ENCODE data around the gene COL17A1. TPM values are rescaled to one million over a fixed set of nuclear protein-coding genes. Genes with fewer than 3 reads are reported as not detected.

Gene COL17A1
- total and polyA plus RNA-seq, 2 donors (not counting 1 experiment from before 2014, with no cell fraction given), result under 0.01 to 0.12 TPM

- DNase-seq (ENCODE audit: low read depth in 2 of 2), result no peak
- Histone ChIP-seq H3K27ac (ENCODE audit: insufficient read depth, low read length) (no peak overlapping the region), H3K79me2 (ENCODE audit: control insufficient read depth, insufficient read depth, low read length) (no peaks in the 10 kb centered on the region), H3K36me3 (ENCODE audit: control insufficient read depth, insufficient read depth, low read length) (no peaks in the 10 kb centered on the region), H4K20me1 (ENCODE audit: control insufficient read depth, extremely low read depth, insufficient read depth, low read length) (no peaks in the 10 kb centered on the region), H3K9me3 (ENCODE audit: control insufficient read depth, insufficient read depth, low read depth, low read length) (no peaks in the 10 kb centered on the region), H3K4me1 (ENCODE audit: control insufficient read depth, extremely low read depth, insufficient read depth, low read length) (no peaks in the 10 kb centered on the region), H2AFZ (ENCODE audit: low read length) (no peak overlapping the region), H3K27me3 (ENCODE audit: control insufficient read depth, insufficient read depth, low read length) (peaks cover 3% of the 10 kb centered on the region), H3K4me2 (ENCODE audit: extremely low read depth, insufficient read depth, low read length) (no peak overlapping the region), H3K4me3 (replicated peaks in 1 of 4; ENCODE audit: control extremely low read depth in 1 of 4, insufficient read depth in 1 of 4, low read depth in 3 of 4, low read length in 4 of 4) (no peak overlapping the region), H3K9ac (ENCODE audit: insufficient read depth, low read length) (no peak overlapping the region)
- no peak for TF ChIP-seq EZH2 (IDR thresholded peaks at IDR 0.05; ENCODE audit: low read length, missing control alignments)
- TF ChIP-seq CTCF (conservative IDR thresholded peaks at IDR 0.05 in 1 of 2, IDR thresholded peaks at IDR 0.05 in 1 of 2; ENCODE audit: low read depth in 1 of 2, low read length in 2 of 2), result no peak
These were observed 19.9 kb downstream of the COL17A1 start for GRCh38 chr10:104065748-104066147.

GRCh38 chr10:104061196-104061595 is 24.5 kb downstream of the COL17A1 start:
- Histone ChIP-seq H3K79me2 (ENCODE audit: control insufficient read depth, insufficient read depth, low read length) (no peaks in the 10 kb centered on the region), H3K9me3 (ENCODE audit: control insufficient read depth, insufficient read depth, low read depth, low read length) (no peaks in the 10 kb centered on the region), H3K27me3 (ENCODE audit: control insufficient read depth, insufficient read depth, low read length) (no peaks in the 10 kb centered on the region), H3K9ac (ENCODE audit: insufficient read depth, low read length) (no peak overlapping the region), H4K20me1 (ENCODE audit: control insufficient read depth, extremely low read depth, insufficient read depth, low read length) (no peaks in the 10 kb centered on the region), H3K4me3 (replicated peaks in 1 of 4; ENCODE audit: control extremely low read depth in 1 of 4, insufficient read depth in 1 of 4, low read depth in 3 of 4, low read length in 4 of 4) (no peak overlapping the region), H3K4me1 (ENCODE audit: control insufficient read depth, extremely low read depth, insufficient read depth, low read length) (no peaks in the 10 kb centered on the region), H3K36me3 (ENCODE audit: control insufficient read depth, insufficient read depth, low read length) (no peaks in the 10 kb centered on the region), H3K4me2 (ENCODE audit: extremely low read depth, insufficient read depth, low read length) (no peak overlapping the region), H3K27ac (ENCODE audit: insufficient read depth, low read length) (no peak overlapping the region), H2AFZ (ENCODE audit: low read length) (no peak overlapping the region)
- TF ChIP-seq EZH2 (IDR thresholded peaks at IDR 0.05; ENCODE audit: low read length, missing control alignments) (no peak), CTCF (conservative IDR thresholded peaks at IDR 0.05 in 1 of 2, IDR thresholded peaks at IDR 0.05 in 1 of 2; ENCODE audit: low read depth in 1 of 2, low read length in 2 of 2) (no peak)
- no peak for DNase-seq (ENCODE audit: low read depth in 2 of 2)

GRCh38 chr10:104059364-104059763 is 26.3 kb downstream of the COL17A1 start:
- no peak overlapping the region for H3K4me2 ChIP-seq (ENCODE audit: extremely low read depth, insufficient read depth, low read length)
- H3K4me3 ChIP-seq (replicated peaks in 1 of 4; ENCODE audit: control extremely low read depth in 1 of 4, insufficient read depth in 1 of 4, low read depth in 3 of 4, low read length in 4 of 4), result no peak overlapping the region
- no peak for TF ChIP-seq EZH2 (IDR thresholded peaks at IDR 0.05; ENCODE audit: low read length, missing control alignments)
- no peak for TF ChIP-seq CTCF (conservative IDR thresholded peaks at IDR 0.05 in 1 of 2, IDR thresholded peaks at IDR 0.05 in 1 of 2; ENCODE audit: low read depth in 1 of 2, low read length in 2 of 2)
- no peak overlapping the region for H2AFZ ChIP-seq (ENCODE audit: low read length)
- H3K9me3 ChIP-seq (ENCODE audit: control insufficient read depth, insufficient read depth, low read depth, low read length), result no peaks in the 10 kb centered on the region
- no peaks in the 10 kb centered on the region for H3K79me2 ChIP-seq (ENCODE audit: control insufficient read depth, insufficient read depth, low read length)
- H3K9ac ChIP-seq (ENCODE audit: insufficient read depth, low read length), result no peak overlapping the region
- no peak for DNase-seq (ENCODE audit: low read depth in 2 of 2)
- no peaks in the 10 kb centered on the region for H4K20me1 ChIP-seq (ENCODE audit: control insufficient read depth, extremely low read depth, insufficient read depth, low read length)
- no peaks in the 10 kb centered on the region for H3K27me3 ChIP-seq (ENCODE audit: control insufficient read depth, insufficient read depth, low read length)
- no peaks in the 10 kb centered on the region for H3K36me3 ChIP-seq (ENCODE audit: control insufficient read depth, insufficient read depth, low read length)
- H3K27ac ChIP-seq (ENCODE audit: insufficient read depth, low read length), result no peak overlapping the region
- H3K4me1 ChIP-seq (ENCODE audit: control insufficient read depth, extremely low read depth, insufficient read depth, low read length), result no peaks in the 10 kb centered on the region

Data from fibroblast of lung (primary cell).